HG02642 (cell line): ENCODE data around the gene ASB8.

Experiments used
- ATAC-seq: cut with Tn5 transposase; IDR thresholded peaks from one replicate; pipeline ENCODE4 v1.9.1; 2021; ENCODE audit warnings: mild to moderate bottlenecking; ENCODE audit not compliant: unreplicated experiment, poor library complexity

ASB8 gene

GRCh38 chr12:48106681-48107613 is 50.4 kb downstream of the ASB8 start:
- no peak for ATAC-seq

- peak; percentile 75 for ATAC-seq
Observed at GRCh38 chr12:48105867-48106680, 51.2 kb downstream of the ASB8 start, which contains the start of gene SENP1. SENP1 (minus strand) TSS chr12:48106079; CDS start chr12:48101472, 4,607 bp downstream.

GRCh38 chr12:48105321-48105866 is 51.9 kb downstream of the ASB8 start:
- ATAC-seq = peak; percentile 33

GRCh38 chr12:48104531-48104930 is 52.8 kb downstream of the ASB8 start:
- no peak for ATAC-seq
